GM18907 (cell line): Measurements from ENCODE around the gene FBXL14.
"Not testable (repeated sequence)": the region's sequence is repeated elsewhere in the genome, so short reads cannot be mapped to it uniquely, and the experiment has no call there.

Experiments
- ATAC-seq: cut with Tn5 transposase; IDR thresholded peaks from one replicate; pipeline ENCODE4 v1.9.1; 2021; ENCODE audit warnings: mild to moderate bottlenecking, moderate library complexity; ENCODE audit not compliant: unreplicated experiment

Gene FBXL14

GRCh38 chr12:1573960-1574864 is 20.2 kb downstream of the FBXL14 start:
- no peak for ATAC-seq

GRCh38 chr12:1572731-1573130 is 21.6 kb downstream of the FBXL14 start:
- no peak for ATAC-seq

- no peak for ATAC-seq
These were observed 26.5 kb downstream of the FBXL14 start for GRCh38 chr12:1567852-1568251.

- ATAC-seq = no peak
These were observed 27.8 kb downstream of the FBXL14 start for GRCh38 chr12:1566449-1567135.

- ATAC-seq = no peak
These were observed 29.2 kb downstream of the FBXL14 start for GRCh38 chr12:1565172-1565571.

- no peak for ATAC-seq
These were observed 30.3 kb downstream of the FBXL14 start for GRCh38 chr12:1564067-1564466.

GRCh38 chr12:1562813-1563407 is 31.5 kb downstream of the FBXL14 start:
- ATAC-seq = no peak

GRCh38 chr12:1560704-1561103 is 33.7 kb downstream of the FBXL14 start:
- no peak for ATAC-seq

- ATAC-seq = no peak
These were observed 34.7 kb downstream of the FBXL14 start for GRCh38 chr12:1559676-1560091.

- ATAC-seq = not testable (repeated sequence)
These were observed 36.3 kb downstream of the FBXL14 start for GRCh38 chr12:1558108-1558507.

GRCh38 chr12:1553987-1554982 is 40.1 kb downstream of the FBXL14 start:
- ATAC-seq = peak; percentile 94

GRCh38 chr12:1553536-1553935 is 40.8 kb downstream of the FBXL14 start:
- no peak for ATAC-seq

GRCh38 chr12:1552911-1553491 is 41.4 kb downstream of the FBXL14 start:
- no peak for ATAC-seq

- ATAC-seq = no peak
These were observed 42.2 kb downstream of the FBXL14 start for GRCh38 chr12:1552171-1552570.

GRCh38 chr12:1551496-1551895 is 42.9 kb downstream of the FBXL14 start:
- ATAC-seq = no peak

GRCh38 chr12:1546931-1547640 is 47.3 kb downstream of the FBXL14 start:
- ATAC-seq = no peak

- ATAC-seq = no peak
These were observed 49.2 kb downstream of the FBXL14 start for GRCh38 chr12:1544996-1545700.

GRCh38 chr12:1542599-1542998 is 51.8 kb downstream of the FBXL14 start:
- ATAC-seq = no peak

GRCh38 chr12:1540690-1541089 is 53.7 kb downstream of the FBXL14 start:
- no peak for ATAC-seq
